ENCODE data around the gene HCN1. TPM values are rescaled to one million over a fixed set of nuclear protein-coding genes. Genes with fewer than 3 reads are reported as not detected.

The HCN1 gene
- polyA plus RNA-seq, 3 donors: not detected

DNA sequence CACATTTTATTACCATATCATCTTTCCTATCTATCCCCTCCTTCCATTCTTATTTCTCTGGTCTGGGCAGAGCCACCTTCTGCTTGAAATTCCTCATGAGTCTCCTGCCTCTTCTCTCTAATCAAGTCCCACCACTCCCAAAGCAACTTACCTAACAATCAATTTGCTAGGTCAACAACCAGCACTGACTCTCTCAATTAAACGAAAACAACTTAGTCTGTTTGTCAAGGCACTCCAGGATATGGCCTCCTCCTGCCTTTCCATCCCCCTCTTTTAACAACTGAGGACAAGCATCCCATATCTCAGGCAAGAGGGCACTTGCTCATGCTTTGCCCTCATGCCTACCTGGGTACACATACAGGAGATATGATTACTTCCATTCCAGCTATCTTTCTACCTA is 47.4 kb downstream of the HCN1 start:
- no peaks in the 10 kb centered on the region for H3K9me3 ChIP-seq (replicated peaks in 1 of 2; ENCODE audit: control insufficient read depth in 1 of 2, insufficient read depth in 1 of 2, low read length in 2 of 2)
- no peak overlapping the region for H3K27ac ChIP-seq (ENCODE audit: low read depth in 1 of 2, low read length in 2 of 2)
- no peaks in the 10 kb centered on the region for H3K79me2 ChIP-seq (ENCODE audit: insufficient read depth, low read length)
- Mint-ChIP-seq H3K9me3 (peaks cover 0 to 3% (median 0%) of the 10 kb centered on the region in 7 donors), H3K4me3 (no peak overlapping the region), H3K27me3 (ENCODE audit: low read depth in 3 of 3) (no peaks in the 10 kb centered on the region), H3K27ac (no peak overlapping the region), H3K4me1 (no peaks in the 10 kb centered on the region), H3K36me3 (no peaks in the 10 kb centered on the region)
- WGBS (ENCODE audit: insufficient coverage): 24% methylated on average over 1 of the region's 1 CpG
- no peak overlapping the region for H2AFZ ChIP-seq (ENCODE audit: insufficient read depth, low read depth, low read length, poor library complexity, severe bottlenecking)
- H3K36me3 ChIP-seq (replicated peaks in 1 of 2; ENCODE audit: control insufficient read depth in 1 of 2, insufficient read depth in 2 of 2, low read length in 2 of 2): no peaks in the 10 kb centered on the region
- no peak overlapping the region for H3K4me3 ChIP-seq (replicated peaks in 1 of 3; ENCODE audit: low read depth in 2 of 3, low read length in 3 of 3)
- no peak overlapping the region for H3K4me2 ChIP-seq (replicated peaks; ENCODE audit: extremely low read depth, low read length, poor library complexity, severe bottlenecking)
- DNase-seq: no peak
- intact Hi-C loops (cut with micrococcal nuclease): no loop called here
- no peaks in the 10 kb centered on the region for H3K4me1 ChIP-seq (ENCODE audit: control insufficient read depth in 1 of 2, insufficient read depth in 2 of 2, low read length in 2 of 2)
- no peak overlapping the region for H3K9ac ChIP-seq (ENCODE audit: insufficient read depth, low read length, poor library complexity, severe bottlenecking)
- no peaks in the 10 kb centered on the region for H3K27me3 ChIP-seq (ENCODE audit: control insufficient read depth in 2 of 2, insufficient read depth in 2 of 2, low read length in 2 of 2)
- no peak for TF ChIP-seq CTCF (IDR thresholded peaks at IDR 0.05)
- no peaks in the 10 kb centered on the region for H4K20me1 ChIP-seq (ENCODE audit: insufficient read depth, low read length)

GRCh38 chr5:45643056-45643455 is 53.1 kb downstream of the HCN1 start:
- Histone ChIP-seq H3K36me3 (replicated peaks in 1 of 2; ENCODE audit: control insufficient read depth in 1 of 2, insufficient read depth in 2 of 2, low read length in 2 of 2) (no peaks in the 10 kb centered on the region), H3K9me3 (replicated peaks in 1 of 2; ENCODE audit: control insufficient read depth in 1 of 2, insufficient read depth in 1 of 2, low read length in 2 of 2) (no peaks in the 10 kb centered on the region), H4K20me1 (ENCODE audit: insufficient read depth, low read length) (no peaks in the 10 kb centered on the region), H3K79me2 (ENCODE audit: insufficient read depth, low read length) (no peaks in the 10 kb centered on the region), H3K27ac (ENCODE audit: low read depth in 1 of 2, low read length in 2 of 2) (no peak overlapping the region), H3K4me1 (ENCODE audit: control insufficient read depth in 1 of 2, insufficient read depth in 2 of 2, low read length in 2 of 2) (no peaks in the 10 kb centered on the region), H3K4me2 (replicated peaks; ENCODE audit: extremely low read depth, low read length, poor library complexity, severe bottlenecking) (no peak overlapping the region), H3K4me3 (replicated peaks in 1 of 3; ENCODE audit: low read depth in 2 of 3, low read length in 3 of 3) (no peak overlapping the region), H3K27me3 (ENCODE audit: control insufficient read depth in 2 of 2, insufficient read depth in 2 of 2, low read length in 2 of 2) (no peaks in the 10 kb centered on the region), H2AFZ (ENCODE audit: insufficient read depth, low read depth, low read length, poor library complexity, severe bottlenecking) (no peak overlapping the region), H3K9ac (ENCODE audit: insufficient read depth, low read length, poor library complexity, severe bottlenecking) (no peak overlapping the region)
- no peak for DNase-seq
- no peak for TF ChIP-seq CTCF (IDR thresholded peaks at IDR 0.05)
- Mint-ChIP-seq H3K36me3 (no peaks in the 10 kb centered on the region), H3K27me3 (ENCODE audit: low read depth in 3 of 3) (no peaks in the 10 kb centered on the region), H3K4me3 (no peak overlapping the region), H3K9me3 (no peaks in the 10 kb centered on the region), H3K27ac (no peak overlapping the region), H3K4me1 (no peaks in the 10 kb centered on the region)
- intact Hi-C loops (cut with micrococcal nuclease): no loop called here
